Fibroblast of the conjunctiva (primary cell): Measurements from ENCODE around the gene EPHX1.

ENCODE experiments used
- DNase-seq: peaks from one replicate; pipeline ENCODE4 v3.0.0-alpha.2; 2010; ENCODE audit warnings: low read depth

Gene EPHX1

DNA sequence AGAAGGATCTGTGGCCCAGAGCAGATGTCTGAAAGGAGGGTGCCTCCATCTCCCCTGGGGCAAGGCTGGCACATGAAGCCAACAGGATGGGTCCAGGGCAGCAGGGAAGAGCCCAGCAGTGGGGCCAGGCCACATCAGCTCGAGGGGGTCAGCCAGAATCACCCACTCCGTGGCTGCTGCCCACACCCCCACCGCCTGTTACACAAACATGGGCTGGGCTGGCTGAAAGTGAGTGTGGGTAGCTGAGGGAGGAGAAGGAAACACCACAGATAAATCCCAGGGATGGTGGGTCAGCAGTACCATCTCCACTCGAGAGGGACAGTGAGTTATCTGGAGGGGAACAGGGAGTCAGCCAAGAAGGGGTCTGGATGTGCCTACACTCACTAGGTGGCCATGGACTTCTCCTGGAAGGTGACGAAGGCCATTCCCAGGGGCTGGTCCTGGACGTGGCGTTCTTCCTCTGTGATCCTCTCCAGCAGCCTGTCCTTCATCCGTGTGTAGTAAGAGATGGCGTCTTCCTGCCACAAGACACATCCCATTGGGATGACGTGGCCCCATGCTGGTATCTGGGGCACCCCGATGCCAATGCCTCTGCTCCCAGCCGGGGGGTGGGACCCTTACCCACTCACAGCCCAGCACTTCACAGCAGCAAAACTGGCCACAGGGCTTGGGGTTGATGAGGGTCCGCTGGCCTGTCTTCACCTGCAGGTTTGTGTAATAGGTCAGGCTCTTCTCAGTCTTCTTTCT is 52.1 kb downstream of the EPHX1 start:
- no peak for DNase-seq

DNA sequence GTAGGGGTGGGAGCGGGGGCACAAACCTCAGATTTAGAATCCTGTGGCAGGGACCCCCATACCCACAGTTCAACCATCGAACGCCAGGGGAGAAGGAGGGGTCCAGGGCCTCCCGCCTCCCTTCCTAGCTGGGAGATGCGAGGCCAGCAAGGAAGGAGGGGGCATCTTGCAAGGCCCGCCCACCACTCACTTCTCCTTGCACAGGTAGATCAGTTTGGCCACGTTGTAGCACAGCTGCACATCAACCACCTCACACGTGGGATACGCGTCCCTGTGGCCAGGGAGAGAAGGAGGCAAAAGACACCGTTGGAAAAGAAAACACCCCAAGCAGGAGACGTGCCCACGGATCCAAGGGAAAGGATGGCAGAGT is 52.6 kb downstream of the EPHX1 start:
- DNase-seq: no peak

DNA sequence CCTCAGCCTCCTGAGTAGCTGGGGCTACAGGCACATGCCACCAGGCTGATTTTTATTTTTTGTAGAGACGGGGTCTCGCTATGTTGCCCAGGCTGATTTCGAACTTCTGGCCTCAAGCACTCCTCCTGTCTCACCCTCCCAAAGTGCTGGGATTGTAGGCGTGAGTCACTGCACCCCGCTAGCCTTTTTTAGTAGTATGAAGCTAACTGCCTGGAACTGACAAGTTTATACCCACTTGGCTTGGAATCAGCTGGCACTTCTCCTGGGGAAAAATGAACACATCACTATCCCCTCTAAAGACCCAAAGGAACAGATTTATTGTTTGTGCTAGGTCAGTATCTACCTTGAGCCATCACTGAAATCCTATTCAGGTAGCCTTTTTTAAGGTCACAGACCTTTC is 53.2 kb downstream of the EPHX1 start:
- DNase-seq: no peak

DNA sequence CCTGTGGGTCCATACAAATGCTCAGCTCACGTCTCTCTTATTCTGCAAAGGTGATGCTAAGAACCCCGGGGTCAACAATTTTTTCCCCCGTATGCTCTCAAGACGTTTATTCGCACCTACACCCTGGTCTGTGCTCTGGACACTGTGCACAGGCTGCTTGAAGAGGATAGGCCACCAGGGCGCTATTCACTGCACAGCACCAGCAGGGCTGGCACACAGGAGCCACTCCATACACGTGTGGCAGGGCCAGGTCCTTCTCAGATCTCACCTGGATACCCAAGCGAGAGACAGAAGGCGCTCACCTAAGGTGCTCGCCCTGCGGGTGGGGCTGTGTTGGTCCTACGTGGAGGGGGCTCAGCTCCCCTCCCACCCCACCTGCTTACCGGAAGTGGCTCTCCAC is 55.6 kb downstream of the EPHX1 start:
- DNase-seq: no peak

DNA sequence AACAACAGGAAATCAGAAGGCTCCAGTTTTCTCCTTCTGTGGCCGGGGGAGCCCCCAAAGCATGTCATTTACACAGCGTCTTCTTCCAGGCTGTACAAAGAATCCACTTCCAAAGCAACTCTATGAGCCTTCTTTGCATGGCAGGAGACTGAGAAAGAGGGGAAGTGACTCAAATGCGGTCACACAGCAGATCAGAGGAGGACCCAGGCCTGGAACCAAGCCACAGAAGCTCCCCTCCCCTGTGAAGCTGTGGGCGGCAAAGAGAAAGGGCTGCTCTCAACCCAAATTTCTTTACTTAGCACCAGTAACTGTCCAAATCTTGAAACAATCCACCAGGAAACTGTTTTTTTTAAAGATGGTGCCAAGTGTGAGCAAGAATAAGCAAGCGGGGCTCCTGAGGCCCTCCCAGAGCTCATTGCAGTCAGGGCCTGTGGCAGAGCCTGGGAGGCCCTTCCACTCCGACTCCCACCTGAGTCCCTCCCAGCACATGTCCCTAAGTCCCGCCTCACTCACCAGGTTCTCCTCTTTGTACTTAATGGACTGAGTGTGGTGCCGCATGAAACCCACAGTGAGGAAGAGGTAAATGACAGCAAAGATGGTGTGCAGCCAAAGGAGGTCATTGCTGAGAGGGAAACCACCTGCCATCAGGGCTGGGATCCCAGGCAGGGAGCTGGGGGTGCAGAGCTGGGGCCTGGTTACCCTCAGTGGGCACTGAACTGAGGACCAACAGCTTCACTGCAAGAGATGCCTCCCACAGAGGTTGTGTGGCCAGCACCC is 56.3 kb downstream of the EPHX1 start:
- DNase-seq: no peak

DNA sequence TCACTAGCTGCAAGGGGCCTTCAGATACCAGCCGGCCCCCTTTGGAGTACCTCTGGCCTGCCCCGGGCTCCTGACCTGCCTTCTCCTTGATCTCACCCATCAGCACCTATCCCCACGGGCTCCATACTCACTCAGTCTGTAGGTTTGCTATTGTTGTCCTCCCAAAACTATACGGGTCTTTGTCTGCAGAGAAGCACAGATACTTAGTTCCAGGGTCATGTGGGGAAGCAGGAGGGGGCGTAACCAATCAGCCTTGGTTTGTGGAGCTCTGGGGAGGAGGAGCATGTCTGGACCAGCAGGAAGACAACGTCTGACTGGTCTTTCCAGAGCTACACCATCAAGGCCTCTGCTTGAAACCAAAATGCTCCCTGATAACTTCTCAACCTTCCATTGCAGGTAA is 57.1 kb downstream of the EPHX1 start:
- no peak for DNase-seq

DNA sequence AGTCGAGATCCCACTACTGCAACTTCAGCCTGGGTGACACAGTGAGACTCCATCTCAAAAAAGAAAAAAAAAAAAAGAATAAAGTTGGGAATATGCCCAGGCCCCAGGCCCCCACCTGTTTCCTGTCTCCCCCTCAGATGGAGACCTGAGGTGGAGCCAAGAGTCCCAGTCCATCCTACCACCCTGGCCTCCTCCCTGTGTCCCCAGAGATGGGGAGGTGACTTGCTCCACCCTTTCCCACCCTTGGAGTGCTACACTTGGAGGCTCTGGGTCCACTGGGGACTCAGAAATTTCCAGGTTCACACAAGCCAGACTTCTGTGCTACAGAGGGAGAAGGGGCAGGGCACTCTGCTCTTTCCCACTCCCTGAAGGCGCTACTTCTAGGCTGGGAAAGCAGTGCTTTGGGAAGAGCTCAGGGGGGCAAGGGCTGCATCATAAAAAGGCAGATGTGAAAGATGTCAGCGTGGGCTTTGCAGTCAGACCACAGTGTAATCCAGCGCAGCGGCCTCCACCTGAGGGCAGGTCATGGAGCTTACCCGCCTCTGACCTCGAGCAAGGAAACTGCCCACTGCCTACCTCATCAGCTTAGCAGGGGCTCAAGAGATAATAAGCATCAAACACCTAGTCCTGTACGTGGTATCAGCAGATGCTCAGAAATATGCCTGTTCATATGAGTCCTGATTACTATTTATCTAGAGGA is 58.9 kb downstream of the EPHX1 start:
- DNase-seq: no peak

DNA sequence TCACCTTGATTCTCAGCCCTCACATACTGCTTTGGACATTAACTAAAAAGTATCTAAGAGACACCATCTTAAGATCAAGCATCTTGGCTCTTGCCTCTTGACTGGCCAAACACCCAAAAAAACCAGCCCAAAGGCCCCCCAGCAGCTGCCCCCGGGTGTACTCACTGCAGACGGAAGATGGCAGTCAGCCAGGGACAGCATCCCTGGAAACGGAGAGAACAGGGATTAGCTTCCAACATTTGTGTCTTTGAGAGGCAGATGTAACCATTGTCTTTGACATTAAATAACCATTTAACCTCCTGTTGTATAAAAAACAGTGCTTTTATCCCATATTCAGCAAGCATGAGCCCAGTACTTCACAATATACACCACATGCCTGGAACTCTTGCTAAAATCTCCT is 61.0 kb downstream of the EPHX1 start:
- no peak for DNase-seq

DNA sequence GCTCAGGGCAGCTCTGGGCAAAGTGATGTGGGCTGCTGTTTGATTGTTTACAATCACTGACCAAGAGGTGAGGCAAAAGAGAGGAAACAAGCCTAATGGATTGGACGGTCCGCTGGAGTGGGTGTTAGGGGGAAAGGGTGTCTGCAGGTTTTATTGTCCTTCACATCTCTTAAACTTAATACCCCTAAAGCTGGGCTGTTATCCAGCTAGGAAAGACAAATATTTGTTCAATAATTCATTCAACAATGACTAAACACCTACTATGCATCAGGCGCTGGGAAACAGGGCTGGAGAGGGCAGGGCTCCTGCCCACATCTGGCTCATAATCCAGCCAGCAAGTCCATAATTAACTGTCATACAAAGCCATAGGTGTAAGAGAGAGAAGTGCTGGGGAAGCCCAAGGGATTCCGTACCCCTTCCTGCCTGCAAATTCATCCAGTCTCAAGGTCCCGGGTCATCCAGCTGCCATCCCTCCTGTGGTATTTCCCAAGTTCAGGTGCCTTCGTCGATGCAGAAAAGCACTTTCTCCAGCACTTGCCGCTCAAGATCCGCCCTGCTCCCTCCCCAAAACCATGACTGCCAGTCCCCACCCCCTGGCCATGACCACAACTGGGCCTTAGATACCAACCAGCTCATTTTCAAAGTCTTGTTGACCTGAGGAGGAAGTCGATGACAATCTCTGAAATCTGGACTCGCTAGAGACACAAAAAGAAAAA is 61.6 kb downstream of the EPHX1 start:
- DNase-seq: no peak

DNA sequence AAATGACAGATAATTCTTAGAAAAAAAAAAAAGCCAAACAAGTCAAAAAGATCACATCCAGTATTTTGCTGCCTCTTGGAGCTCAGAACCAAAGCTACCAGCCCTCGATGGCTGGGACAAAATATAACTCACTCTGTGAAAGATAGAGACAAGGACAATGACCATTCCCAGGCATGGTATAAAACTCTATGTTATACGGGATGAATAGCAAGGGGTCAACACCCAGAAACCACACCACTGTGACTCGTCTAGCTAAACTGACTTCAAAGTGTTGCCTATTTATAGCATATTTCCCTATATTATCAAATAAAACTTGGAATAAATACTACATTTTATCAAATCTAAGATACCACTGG is 62.1 kb downstream of the EPHX1 start:
- DNase-seq: no peak

DNA sequence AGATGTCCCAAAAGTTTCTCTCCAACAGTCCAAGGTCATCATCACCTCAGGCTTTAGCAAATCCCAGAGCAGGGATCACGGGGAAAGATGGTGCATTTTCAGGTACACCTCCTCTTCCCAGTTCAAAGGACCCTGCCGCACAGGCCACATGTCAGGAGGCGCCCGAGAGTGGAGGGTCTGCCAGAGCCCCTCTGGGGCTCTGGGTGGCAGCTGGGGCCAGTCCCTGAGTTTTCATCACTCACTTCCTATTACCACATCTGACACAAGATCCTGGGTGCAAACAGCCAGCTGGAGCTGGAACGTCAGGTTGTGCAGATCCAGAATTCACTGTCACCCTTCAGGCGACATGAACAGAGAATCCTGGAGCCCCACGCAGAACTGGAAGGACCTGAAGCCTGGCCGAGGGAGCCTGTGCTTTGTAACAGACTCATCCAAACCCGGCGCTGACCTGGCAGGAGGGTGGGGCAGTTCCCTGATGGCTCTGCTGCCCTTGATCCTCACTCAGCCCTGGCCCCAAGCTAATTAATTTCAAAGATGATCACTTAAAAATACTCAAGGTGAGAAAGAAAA is 63.4 kb downstream of the EPHX1 start:
- no peak for DNase-seq

DNA sequence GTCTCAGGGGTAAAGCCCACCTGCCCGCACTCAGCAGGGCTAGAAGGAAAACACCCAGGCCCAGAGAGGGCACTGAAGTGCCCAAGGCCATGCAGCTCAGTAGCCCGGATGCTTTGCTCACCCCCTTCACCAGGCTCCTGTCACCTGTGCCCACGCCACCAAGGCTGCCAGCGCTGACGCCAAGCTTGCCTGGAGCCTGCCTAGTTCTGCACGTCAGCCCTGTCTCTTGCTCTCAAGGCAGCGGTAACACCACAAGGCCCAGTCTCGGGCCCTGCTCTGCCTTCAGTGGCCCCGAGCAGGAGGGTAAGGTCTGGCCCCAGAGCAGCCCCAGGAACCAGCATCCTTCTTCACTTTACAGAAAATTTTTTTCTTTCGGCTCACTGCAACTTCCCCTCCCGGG is 64.5 kb downstream of the EPHX1 start:
- DNase-seq: no peak

DNA sequence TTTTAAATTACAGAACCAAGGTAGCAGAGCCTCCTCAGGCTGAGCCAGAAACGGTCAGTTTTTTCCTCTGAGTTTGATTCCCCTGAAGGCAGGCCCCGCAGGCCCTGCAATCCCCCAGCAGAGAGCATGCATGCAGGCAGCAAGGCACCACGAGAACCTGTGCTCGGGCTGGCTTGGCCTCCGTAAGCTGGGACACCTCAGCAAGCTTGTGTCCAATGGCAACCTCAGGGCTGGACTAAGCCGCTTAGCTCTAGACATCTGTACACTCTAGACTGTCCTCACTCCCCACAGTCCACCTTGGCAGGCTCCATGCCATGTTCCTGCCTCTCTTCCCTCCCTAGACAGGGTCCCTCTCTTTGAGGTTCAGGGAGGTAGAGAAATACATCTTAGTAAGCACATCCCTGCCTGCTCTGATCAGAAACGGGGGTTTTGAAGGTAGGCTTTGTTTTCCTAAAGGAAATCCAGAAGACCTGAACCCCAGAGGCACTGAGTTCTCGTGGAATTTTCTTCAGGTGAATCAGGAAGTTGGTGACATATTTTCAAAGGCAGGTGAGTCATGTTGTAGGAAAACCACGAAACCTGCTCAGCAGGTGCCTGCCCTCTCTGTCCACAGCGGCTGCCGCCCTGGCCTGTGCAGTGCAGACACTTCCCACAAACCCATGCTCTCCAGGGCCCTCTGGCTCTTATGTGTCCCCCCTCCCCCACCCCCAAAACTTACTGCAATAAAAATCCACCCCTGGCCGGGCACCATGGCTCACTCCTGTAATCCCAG is 65.3 kb downstream of the EPHX1 start:
- no peak for DNase-seq

DNA sequence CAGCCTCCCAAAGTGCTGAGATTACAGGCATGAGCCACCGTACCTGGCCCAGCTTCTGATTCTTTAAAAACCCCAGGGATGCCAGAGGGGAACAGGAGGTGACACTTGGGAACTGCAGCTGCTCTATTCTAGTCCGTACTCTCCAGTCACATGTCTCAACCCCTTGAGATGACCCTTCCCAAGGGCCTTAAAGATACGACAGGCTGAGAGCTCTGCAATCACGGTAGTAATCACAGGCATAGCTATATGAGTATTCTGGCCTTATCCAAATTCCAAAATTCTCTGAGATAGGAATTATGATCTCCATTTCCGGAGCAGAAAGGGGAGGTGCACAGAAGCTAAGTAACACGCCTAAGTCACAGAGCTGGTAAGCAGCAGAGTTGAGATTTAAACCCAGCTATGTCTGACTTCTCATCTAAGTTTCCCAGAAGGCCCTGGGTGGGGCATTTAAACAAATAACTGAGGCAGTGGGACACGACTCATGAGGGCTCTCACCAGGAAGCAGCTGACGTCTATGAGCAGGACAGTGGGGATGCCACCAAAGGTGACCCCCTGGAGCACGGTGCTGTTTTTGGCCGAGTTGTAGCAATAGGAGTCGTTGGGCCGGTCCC is 67.1 kb downstream of the EPHX1 start:
- no peak for DNase-seq

DNA sequence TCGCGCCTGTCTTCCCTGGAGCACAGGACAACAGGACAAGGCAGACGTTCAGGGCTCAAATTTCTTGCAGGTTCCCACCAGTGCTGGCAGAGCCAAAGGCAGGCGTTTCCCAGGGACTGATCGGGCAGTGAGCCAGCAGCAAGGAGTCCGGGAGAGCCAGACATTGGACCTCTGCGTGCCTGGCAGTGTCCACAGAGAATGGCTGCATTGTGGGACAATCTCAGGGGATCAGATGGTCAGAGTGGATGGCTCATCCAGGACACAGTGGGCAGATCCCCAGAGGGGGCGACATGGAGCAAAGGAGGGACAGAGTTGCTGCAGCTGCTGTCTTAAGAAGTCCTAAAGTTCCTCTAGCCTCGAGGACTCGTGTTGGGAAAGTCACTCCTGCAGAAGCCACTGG is 67.7 kb downstream of the EPHX1 start:
- DNase-seq: no peak

DNA sequence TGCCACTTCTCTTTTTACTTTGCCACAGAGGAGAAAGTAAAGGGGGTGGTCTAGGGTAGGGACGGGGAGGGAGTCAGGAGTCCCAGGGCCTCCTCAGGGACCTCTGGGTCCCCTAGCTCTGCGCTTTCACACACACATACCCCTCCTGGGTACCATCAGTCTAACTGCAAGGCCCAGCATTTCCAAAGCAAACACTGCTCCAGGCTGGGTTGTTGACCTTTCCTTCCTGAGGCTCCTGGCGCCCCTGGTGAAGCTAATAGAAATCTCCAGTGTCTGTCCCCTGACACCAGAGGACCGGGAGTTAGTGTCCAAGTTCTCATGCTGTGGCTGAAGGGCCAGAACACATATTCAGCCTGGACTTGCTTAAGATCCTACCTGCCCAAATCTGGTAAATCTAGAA is 68.4 kb downstream of the EPHX1 start:
- DNase-seq: no peak

DNA sequence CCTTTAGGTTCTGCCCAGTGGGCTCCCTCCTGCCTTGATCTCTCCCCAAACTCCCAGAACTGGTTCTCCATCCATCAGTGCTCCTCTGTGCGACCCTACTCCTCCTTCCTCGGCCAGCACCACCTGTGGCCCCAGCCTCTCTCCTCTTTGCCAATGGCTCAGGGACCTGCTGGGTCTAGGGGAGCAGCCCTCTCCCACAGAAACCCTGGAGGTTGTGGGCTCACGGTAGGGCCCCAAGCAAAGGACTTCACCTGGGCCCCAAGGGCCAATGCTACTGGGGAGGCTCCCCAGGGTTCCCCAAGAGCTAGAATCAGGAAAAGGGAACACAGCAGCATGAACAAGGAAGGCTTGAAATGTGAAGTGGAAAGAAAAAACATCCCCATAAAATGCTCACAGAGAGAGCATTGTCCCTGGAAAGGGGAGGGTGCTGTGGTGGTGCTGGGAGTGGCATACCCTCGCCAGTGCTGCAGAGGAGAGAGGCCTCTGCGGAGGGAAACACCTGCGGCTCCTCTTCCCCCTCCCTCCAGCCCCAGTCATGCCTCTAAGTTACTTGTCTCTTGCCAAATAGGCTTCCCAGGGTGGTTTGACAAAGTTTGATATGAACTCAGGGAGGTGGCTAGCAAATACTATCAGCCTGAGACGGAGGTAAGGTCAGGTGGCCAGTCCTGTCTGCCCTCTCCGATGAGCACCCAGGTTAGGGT is 69.7 kb downstream of the EPHX1 start:
- DNase-seq: no peak

DNA sequence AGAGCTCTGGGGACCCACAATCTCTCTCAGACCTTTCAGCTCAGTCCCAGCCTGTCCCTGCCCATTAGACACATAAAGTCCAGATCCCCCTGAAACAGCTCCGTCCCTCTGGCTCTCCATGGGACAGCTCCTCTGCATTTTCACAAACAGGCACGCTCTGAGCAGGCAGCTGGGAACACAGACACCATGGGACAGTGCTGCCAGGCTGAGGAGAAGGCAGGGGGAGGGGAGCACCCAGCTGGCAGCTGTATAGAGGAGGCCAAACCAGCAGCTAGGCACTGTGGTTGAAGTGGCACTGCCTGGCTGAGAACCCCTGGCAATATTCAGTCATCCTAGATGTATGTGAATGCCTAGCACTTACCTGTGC is 70.3 kb downstream of the EPHX1 start:
- no peak for DNase-seq

DNA sequence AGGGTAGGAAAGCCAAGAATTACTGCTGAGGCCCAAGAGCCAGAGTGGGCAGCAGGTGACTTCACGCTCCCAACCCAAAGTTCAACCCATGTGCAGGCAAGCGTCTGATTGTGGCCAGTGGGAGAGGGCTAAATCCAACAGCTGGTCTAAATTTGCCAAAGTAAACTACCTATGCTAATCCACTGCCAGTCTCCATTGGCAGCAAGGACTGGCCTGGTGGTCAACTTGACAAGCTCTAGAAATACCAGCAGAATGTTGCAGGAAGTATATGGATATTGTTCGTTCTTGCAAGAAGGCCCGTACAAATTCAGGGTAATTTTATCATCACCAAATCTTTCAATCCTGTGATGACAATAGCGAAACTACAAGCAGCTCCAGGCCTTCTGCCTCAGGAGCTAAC is 70.7 kb downstream of the EPHX1 start:
- no peak for DNase-seq
